GM12872 (cell line): ENCODE results near the gene PSME2.

ENCODE experiments used
- CTCF ChIP-seq: IDR thresholded peaks from 3 replicates; pipeline ENCODE4 v1.5.1; 2011; ENCODE audit warnings: low read depth, mild to moderate bottlenecking, low read length, moderate library complexity; ENCODE audit not compliant: insufficient read depth

The PSME2 gene

GRCh38 chr14:24146453-24146977, at the start of gene PSME2:
Gene PSME2, minus strand, starts transcription at chr14:24146610. Its CDS starts 29 bp downstream, at chr14:24146581.
- no peak for TF ChIP-seq CTCF

- no peak for TF ChIP-seq CTCF
Measured at GRCh38 chr14:24195186-24196070, 49.0 kb upstream of the PSME2 start, which contains the start of gene TM9SF1. Gene TM9SF1, minus strand, starts transcription at chr14:24195441. Its CDS starts 422 bp downstream, at chr14:24195019.

GRCh38 chr14:24194873-24195185, 48.4 kb upstream of the PSME2 start:
- TF ChIP-seq CTCF = no peak

- TF ChIP-seq CTCF = no peak
Measured at GRCh38 chr14:24194186-24194872, 47.9 kb upstream of the PSME2 start.

- TF ChIP-seq CTCF = no peak
Measured at GRCh38 chr14:24192933-24193332, 46.5 kb upstream of the PSME2 start.

- TF ChIP-seq CTCF = no peak
Measured at GRCh38 chr14:24190416-24190815, 44.0 kb upstream of the PSME2 start.

GRCh38 chr14:24189460-24189859, 43.0 kb upstream of the PSME2 start:
- TF ChIP-seq CTCF = no peak
